GM10248 (cell line): ENCODE results near the gene PLCB1.

Source experiments
- CTCF ChIA-PET: fragments of 300-600 bp; sonication (Branson Sonifier 250); formaldehyde crosslinking; extraction: SDS; loops from one replicate; lab custom pipeline; 2021; ENCODE audit warnings: antibody characterized with exemption; lab: Yijun Ruan, JAX
- POLR2A ChIA-PET: fragments of 350-650 bp; sonication (Branson Sonifier 250); formaldehyde crosslinking; extraction: SDS; loops from one replicate; lab custom pipeline; 2020; ENCODE audit warnings: antibody characterized with exemption; lab: Yijun Ruan, JAX
- DNase-seq: peaks from one replicate; pipeline ENCODE4 v3.0.0; 2012; ENCODE audit errors: extremely low spot score
- CTCF ChIP-seq: IDR thresholded peaks from 2 replicates; pipeline ENCODE4 v1.5.1; 2012; ENCODE audit warnings: mild to moderate bottlenecking, low read depth; ENCODE audit errors: extremely low read depth, missing control alignments, control extremely low read depth

Gene PLCB1

GRCh38 chr20:8427419-8428040, 295.5 kb downstream of the PLCB1 start:
- POLR2A ChIA-PET, result no interaction called here
- TF ChIP-seq CTCF, result no peak
- DNase-seq, result no peak
- CTCF ChIA-PET, result no interaction called here

GRCh38 chr20:8428988-8429387, 296.9 kb downstream of the PLCB1 start:
- CTCF ChIA-PET, result interaction anchor here (1.6 kb wide), 1 partner anchor 194 kb away, joined by 3 read pairs; no protein-coding TSS in a partner anchor
- TF ChIP-seq CTCF, result no peak
- POLR2A ChIA-PET, result no interaction called here
- DNase-seq, result no peak

- DNase-seq, result no peak
- no peak for TF ChIP-seq CTCF
- CTCF ChIA-PET, result no interaction called here
- POLR2A ChIA-PET, result no interaction called here
Measured at GRCh38 chr20:8431538-8432434, 299.7 kb downstream of the PLCB1 start.

- CTCF ChIA-PET, result no interaction called here
- no peak for DNase-seq
Measured at GRCh38 chr20:8432435-8433148, 300.5 kb downstream of the PLCB1 start.

GRCh38 chr20:8433291-8433690, 301.2 kb downstream of the PLCB1 start:
- CTCF ChIA-PET, result no interaction called here
- POLR2A ChIA-PET, result no interaction called here
- DNase-seq, result no peak
- no peak for TF ChIP-seq CTCF

More at GRCh38 chr20:8432435-8433148, 300.5 kb downstream of the PLCB1 start:
- no peak for TF ChIP-seq CTCF
- POLR2A ChIA-PET, result no interaction called here

- no peak for DNase-seq
- TF ChIP-seq CTCF, result no peak
- CTCF ChIA-PET, result interaction anchor here (1.0 to 1.8 kb wide), 3 partner anchors 14 to 18 kb away, joined by 3 to 6 read pairs (median 4); no protein-coding TSS in a partner anchor
- POLR2A ChIA-PET, result no interaction called here
Measured at GRCh38 chr20:8434326-8434876, 302.3 kb downstream of the PLCB1 start.
